HG02973 (cell line): ENCODE results near the gene RGS9BP.
"Not testable (repeated sequence)": the region's sequence is repeated elsewhere in the genome, so short reads cannot be mapped to it uniquely, and the experiment has no call there.

Experiments used
- ATAC-seq: cut with Tn5 transposase; IDR thresholded peaks from one replicate; pipeline ENCODE4 v1.9.1; 2021; ENCODE audit warnings: moderate library complexity; ENCODE audit not compliant: unreplicated experiment

The RGS9BP gene, protein sequence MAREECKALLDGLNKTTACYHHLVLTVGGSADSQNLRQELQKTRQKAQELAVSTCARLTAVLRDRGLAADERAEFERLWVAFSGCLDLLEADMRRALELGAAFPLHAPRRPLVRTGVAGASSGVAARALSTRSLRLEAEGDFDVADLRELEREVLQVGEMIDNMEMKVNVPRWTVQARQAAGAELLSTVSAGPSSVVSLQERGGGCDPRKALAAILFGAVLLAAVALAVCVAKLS

GRCh38 chr19:32675720-32676185, at the start of gene RGS9BP:
Gene RGS9BP (plus strand): TSS chr19:32675848. CDS start chr19:32676264, 416 bp downstream.
- no peak for ATAC-seq

- no peak for ATAC-seq
Observed at GRCh38 chr19:32626969-32627368, 48.7 kb upstream of the RGS9BP start.

DNA sequence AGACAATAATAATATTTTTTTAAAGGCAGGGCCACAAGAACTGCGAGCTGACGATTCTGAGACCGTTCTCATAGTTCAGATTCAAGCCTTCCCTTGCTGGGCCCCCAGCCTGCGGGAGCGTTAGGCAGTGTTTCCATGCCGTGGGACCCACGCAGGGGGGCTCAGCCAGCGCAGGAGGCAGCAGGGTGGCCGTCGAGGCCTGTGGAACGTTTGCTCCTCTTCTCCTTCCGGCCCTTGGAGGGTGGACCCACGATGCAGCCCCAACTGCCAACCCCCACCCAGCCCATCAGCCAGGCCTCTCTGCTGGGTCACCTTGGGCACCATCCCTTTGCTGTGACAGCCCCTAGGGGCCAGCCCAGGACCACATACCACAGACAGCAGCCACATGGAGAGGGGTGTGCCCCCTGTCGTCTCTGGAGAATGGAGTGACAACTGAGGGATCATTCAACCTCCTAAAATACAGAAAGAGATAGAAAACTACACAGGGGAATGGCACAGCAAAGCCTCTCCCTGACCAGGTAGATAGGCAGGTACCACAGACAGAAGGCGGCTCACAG, 47.9 kb upstream of the RGS9BP start:
- ATAC-seq = no peak

GRCh38 chr19:32630338-32630737, 45.3 kb upstream of the RGS9BP start:
- no peak for ATAC-seq

DNA sequence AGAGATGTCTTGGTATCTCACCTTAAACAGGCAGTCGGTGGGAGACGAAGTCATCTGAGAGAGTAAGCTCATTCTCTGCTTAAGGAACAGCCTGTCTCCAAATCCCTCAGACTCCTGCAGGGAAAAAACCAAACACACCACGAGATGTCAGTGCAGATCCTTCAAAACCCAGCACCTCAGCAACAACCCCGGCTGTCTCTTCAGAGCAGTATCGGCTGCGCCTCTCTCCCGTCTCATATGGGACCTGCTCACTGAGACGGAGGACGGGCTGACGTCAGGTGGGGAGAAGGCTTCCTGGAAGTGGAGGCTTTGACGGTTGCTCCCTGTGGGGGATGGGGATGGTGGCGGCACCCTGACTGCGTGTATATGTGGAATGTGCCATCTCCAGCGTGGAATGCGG, 44.3 kb upstream of the RGS9BP start:
- ATAC-seq = no peak

GRCh38 chr19:32637480-32637879, 38.2 kb upstream of the RGS9BP start:
- no peak for ATAC-seq

- no peak for ATAC-seq
Observed at GRCh38 chr19:32638625-32639024, 37.0 kb upstream of the RGS9BP start.

- no peak for ATAC-seq
Observed at GRCh38 chr19:32642771-32643170, 32.9 kb upstream of the RGS9BP start.

- no peak for ATAC-seq
Observed at GRCh38 chr19:32646556-32646955, 29.1 kb upstream of the RGS9BP start.

DNA sequence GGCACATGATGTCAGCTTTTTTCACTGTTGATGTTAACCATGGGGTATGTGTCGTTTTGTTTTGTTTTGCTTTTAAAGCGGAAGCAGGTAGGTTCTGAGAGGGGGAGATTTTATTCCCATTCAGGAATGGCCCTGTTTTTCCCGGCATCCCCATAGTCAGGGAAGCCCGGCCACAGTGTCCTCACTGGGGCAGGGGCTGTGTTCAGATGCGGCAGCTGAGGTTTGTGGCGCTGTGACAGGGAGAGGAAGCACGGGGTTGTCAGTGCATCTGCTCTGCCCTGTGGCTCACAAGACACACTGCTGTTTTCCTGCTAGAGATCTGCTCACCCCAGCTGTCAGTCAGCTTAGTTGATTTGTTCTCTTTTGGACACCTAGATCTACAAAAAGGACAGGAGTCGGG, 28.3 kb upstream of the RGS9BP start:
- no peak for ATAC-seq

DNA sequence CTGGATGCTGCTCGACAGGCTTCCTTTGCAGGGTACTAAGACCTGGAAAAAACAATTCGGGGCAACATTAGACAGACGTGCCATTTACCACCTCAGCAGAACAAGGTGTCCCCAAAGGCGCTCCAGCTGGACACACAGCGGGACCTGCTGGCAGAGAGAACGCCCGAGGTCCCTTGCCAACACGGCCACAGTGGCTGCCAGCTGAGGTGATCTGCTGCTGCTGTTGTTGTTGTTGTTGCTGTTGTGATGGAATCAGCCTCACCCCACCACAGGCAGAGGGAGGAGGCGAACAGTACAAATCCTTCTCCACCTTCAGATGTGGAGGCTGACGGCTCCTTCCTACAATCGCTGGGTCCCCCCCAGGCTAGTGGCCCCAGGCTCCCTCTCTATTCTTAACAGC, 25.9 kb upstream of the RGS9BP start:
- no peak for ATAC-seq

GRCh38 chr19:32650671-32651070, 25.0 kb upstream of the RGS9BP start:
- no peak for ATAC-seq

GRCh38 chr19:32651729-32652140, 23.9 kb upstream of the RGS9BP start:
- no peak for ATAC-seq

GRCh38 chr19:32652331-32652730, 23.3 kb upstream of the RGS9BP start:
- not testable (repeated sequence) for ATAC-seq

- ATAC-seq = no peak
Observed at GRCh38 chr19:32652894-32653598, 22.6 kb upstream of the RGS9BP start.

- ATAC-seq = no peak
Observed at GRCh38 chr19:32653599-32653915, 22.1 kb upstream of the RGS9BP start.

- not testable (repeated sequence) for ATAC-seq
Observed at GRCh38 chr19:32656379-32656778, 19.3 kb upstream of the RGS9BP start.

DNA sequence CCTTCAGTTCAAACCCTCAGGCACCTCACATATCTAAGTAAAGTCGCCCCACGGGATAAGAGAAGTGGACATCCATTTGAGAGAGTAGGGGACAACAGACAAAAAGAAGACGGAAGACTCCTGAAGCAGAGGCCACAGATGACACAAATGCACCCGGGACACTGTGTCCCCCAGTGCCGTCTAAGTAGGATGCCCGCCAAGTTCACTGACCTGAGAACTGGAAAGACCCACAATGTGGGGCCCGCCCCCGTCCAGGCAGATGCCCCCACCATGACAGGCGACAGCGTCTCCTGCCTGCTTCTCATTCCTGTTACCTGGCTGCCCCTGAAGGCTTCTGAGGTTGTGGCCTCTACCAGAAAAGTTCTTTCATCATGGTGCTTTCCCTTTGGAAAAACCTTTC, 17.6 kb upstream of the RGS9BP start:
- ATAC-seq = no peak

DNA sequence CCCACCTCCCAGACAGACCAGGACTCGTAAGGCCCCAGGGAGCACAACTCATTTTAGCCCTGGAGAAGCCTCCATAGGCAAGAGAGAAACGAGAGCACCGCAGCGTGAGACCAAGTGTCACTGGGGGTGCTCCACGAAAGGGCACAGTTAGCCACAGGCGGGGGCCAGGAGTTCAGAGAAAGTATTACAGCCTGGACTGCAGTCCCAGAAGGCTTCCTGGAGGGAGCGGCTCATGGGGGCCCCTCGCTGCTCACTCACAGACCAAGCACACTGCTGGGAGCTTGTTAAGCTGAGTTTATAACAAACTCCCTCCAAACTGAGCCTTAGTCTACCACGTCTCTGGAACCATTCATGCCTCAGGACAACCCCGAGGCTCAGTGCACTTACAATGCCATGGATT, 17.1 kb upstream of the RGS9BP start:
- ATAC-seq = no peak

GRCh38 chr19:32661318-32661717, 14.3 kb upstream of the RGS9BP start:
- no peak for ATAC-seq

- no peak for ATAC-seq
Observed at GRCh38 chr19:32662186-32662585, 13.5 kb upstream of the RGS9BP start.

- no peak for ATAC-seq
Observed at GRCh38 chr19:32666084-32666483, 9.6 kb upstream of the RGS9BP start.
